ENCODE data around the gene FAIM2. TPM values are rescaled to one million over a fixed set of nuclear protein-coding genes. Genes with fewer than 3 reads are reported as not detected.
A peak's percentile ranks its signal among the peaks of the same experiment; 100 is the strongest.

FAIM2 gene
- total RNA-seq, 2 donors from 2014 or later = 1.2 to 2.3 TPM

DNA sequence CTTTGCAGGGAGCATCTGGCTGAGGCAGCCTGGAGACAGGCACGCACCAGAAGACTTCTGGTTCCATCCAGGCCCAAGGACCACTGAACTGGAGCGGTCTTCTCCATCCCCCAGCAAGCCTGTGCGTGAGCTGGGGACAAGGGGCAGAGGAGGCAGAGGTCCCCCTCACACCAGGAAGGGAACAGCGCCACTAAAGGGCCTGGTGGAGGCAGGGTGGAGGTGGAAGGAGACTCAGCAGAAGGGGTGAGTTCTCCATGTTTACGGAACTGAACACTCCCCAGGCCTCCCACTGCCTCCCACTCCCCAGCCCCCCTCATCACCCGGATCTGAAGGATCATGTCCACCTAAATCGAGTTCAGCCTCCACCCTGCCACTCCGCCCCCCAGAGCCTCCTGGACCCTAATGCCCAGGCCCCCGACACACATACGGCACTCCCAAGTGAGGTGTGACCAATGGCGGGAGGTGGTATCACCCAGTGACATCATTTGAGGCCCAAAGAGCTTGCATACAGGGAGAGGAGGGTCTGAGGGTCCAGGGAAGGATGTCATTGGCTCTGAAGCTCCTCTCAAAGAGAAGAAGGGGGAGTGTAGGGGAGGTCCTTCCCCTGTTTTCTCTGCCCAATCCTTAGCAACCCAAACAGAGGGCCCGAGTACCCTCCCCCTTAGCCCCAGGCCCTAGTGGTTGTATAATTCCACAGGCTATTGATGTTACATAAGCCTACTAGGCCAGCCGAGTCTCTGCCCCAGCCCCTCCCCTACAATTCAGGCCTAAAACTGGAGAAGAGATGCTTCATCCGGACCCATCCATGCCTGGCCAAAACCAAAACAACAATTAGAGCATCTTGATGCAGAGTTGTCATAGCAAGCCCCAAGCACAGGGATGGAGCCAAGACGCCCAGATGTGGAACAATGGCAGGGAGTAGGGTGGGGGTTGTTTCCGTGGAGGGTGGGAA is 1.0 kb downstream of the FAIM2 start:
- no peak for ATAC-seq
- no peak for DNase-seq
- intact Hi-C loops (cut with DNase I, micrococcal nuclease) = no loop called here

DNA sequence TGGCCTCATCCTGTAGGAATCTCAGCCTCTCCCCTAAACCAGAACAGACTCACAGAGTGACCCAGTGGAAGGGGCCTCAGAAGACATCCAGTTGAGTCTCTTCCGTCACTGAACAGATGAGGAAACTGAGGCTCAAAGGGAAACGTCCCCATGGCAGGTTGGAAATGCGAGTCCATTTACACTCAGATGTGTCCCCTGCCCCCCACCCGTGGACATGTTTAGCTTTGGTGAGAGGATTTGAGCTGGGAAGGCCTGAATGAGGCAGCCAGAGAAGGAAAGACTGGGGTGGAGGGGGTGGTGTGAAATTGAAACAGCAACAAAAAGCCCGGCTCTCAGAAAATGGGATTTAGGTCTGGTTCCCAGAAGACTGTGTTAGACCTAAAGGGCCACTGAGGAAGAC is 1.7 kb downstream of the FAIM2 start:
- DNase-seq (no peak), ATAC-seq (no peak)
- intact Hi-C loops (cut with DNase I, micrococcal nuclease) = no loop called here

GRCh38 chr12:49901026-49901425 is 2.7 kb downstream of the FAIM2 start:
- ATAC-seq = no peak
- no peak for DNase-seq
- intact Hi-C loops (cut with DNase I, micrococcal nuclease) = no loop called here

DNA sequence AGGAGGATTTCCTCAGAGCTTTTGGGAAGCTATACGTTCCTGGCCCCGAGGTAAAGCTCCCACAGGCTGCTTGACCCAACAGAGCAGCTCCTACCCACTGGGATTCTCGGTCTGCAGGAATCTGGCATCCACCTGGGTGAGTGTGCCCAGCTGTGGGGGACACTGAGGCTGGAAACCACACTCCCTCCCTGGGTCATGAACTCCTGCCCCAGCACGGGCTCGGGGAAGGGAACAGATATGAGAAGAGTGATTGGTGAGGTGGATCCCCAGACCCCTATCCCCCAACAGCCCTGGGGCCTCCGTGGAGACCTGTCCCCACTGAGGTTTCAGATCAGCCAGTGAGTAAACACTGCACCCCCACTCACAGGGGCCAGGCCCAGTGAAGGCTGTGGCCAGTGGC is 3.3 kb downstream of the FAIM2 start:
- ATAC-seq (no peak), DNase-seq (no peak)
- intact Hi-C loops (cut with DNase I, micrococcal nuclease) = no loop called here

GRCh38 chr12:49899921-49900320 is 3.8 kb downstream of the FAIM2 start:
- ATAC-seq = no peak
- DNase-seq = no peak
- intact Hi-C loops (cut with DNase I, micrococcal nuclease) = no loop called here

- intact Hi-C loops (cut with DNase I, micrococcal nuclease) = no loop called here
- no peak for ATAC-seq
- DNase-seq = no peak
Observed at GRCh38 chr12:49899286-49899843, 4.3 kb downstream of the FAIM2 start.

DNA sequence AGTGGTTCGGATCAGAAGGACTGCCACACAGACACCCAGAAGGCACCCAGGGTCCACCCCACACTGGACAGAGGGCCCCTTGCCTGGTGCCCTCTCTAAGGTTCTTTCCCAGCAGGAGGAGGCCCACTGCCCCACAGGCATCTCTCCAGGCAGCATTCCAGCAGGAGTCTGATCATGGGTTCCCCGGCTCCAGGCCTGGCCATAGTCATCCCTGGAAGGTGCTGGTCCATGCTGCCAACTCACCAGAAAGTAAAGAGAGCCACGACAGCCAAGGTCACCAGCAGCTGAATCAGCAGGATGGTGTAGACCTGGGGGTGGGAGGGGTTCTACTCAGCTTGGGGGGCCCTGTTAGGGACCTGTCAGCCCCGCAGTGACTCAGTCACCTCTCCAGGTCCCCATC is 6.4 kb downstream of the FAIM2 start:
- ATAC-seq (no peak), DNase-seq (no peak)
- intact Hi-C loops (cut with DNase I, micrococcal nuclease) = no loop called here

GRCh38 chr12:49895773-49896172 is 7.9 kb downstream of the FAIM2 start:
- DNase-seq = no peak
- intact Hi-C loops (cut with DNase I, micrococcal nuclease) = no loop called here
- ATAC-seq = no peak

- intact Hi-C loops (cut with DNase I, micrococcal nuclease) = no loop called here
- ATAC-seq (no peak), DNase-seq (no peak)
Observed at GRCh38 chr12:49894751-49895148, 8.9 kb downstream of the FAIM2 start.

GRCh38 chr12:49893753-49894750 is 9.6 kb downstream of the FAIM2 start:
- no peak for DNase-seq
- intact Hi-C loops (cut with DNase I, micrococcal nuclease) = no loop called here
- ATAC-seq = peak; percentile 53

DNA sequence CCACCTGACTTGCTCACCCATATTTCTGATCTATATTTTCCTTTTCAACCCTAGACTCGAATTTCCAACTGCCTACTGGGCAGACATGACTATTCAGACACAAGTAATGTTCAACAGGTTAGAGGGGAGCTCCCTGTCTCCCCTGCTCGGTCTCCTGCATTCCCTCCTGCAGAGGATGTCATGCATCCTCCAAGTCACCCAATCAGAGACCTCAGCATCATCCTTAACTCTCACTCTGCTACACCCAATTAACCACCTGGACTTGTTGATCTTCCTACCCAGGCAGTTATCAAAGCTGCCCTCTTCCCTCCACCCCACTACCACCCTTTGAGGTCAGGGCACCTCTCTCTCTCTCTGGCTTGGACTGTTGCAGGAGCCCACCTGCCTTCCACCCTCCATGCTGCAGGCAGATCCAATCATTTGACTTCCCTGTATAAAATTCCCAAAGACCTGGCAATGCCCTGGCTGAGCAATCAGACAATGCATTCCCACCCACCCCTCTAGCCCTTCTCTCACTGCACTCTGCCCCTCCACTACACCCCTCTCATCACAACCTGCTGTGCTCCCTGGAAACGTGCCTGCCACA is 10.9 kb downstream of the FAIM2 start:
- DNase-seq = no peak
- intact Hi-C loops (cut with DNase I, micrococcal nuclease) = no loop called here
- no peak for ATAC-seq

DNA sequence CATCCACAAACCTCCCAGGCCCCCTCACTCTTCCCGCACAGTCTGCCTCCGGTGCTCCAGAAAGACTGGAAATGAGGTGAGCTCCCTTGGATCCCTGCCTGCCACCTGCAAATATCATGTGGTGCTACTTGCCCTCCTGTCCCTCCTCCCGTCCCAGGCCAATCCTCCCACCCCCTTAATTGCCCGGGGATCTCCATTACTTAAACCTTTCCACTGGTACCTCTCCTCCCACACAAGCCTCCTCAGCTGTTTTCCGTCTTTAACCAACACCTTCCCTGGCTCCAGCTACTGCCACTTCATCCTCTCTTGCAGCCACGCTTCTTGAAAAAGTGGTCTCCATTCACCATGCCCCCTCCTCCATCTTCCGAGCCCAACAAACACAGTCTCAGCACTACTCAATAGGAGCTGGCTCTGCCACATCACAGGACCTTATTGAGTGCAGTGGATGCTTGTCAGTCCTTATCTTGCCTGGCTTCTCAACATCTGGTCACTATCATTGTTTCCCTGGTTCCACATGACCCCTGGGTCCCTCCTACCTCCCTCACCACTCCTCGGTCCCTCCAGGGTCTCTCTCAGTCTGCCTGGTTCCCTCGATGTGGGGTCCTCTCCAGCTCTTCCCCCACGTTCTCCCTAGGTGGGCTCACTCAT is 11.5 kb downstream of the FAIM2 start:
- intact Hi-C loops (cut with DNase I, micrococcal nuclease) = no loop called here
- DNase-seq (no peak), ATAC-seq (no peak)

DNA sequence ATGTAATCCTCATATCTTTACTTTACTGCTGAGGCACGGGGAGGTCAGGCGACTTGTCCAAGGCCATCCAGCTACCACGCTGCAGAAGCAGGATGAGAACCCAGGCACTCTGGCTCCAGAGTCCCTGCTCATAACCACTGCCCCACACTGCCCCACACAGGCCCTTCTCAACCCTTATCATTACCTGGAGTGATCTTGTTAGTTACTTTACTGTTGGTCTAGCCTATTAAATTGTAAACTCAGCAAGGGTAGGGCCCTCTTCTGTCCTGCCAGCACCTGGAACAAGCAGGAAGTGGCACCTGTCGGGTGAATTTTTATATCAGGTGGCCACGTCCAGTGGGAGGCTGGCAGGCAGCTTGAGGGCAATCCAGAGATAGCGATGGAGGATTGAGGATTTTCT is 12.2 kb downstream of the FAIM2 start:
- intact Hi-C loops (cut with DNase I, micrococcal nuclease) = no loop called here
- DNase-seq = peak; percentile 53 to 57
- ATAC-seq = peak; percentile 81

DNA sequence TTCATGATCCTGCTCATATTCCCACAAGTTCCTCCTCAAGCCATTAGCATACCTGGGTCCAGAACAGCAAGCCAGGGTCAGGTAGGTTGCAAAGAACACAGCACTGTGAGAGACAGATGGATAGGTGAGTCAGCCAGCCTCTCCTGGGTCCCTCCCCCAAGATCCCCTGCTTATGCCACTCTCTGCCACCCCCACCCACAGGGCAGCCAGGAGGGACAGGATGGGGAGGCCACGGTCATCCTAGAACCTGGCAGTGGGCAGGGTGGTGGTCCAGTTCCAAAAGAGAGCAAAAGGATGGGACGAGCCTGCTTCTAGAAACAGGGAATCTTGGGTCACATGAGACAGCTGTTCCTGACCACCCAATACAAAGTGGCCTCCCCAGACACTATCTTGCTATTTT is 12.7 kb downstream of the FAIM2 start:
- ATAC-seq = no peak
- no peak for DNase-seq
- intact Hi-C loops (cut with DNase I, micrococcal nuclease) = no loop called here

DNA sequence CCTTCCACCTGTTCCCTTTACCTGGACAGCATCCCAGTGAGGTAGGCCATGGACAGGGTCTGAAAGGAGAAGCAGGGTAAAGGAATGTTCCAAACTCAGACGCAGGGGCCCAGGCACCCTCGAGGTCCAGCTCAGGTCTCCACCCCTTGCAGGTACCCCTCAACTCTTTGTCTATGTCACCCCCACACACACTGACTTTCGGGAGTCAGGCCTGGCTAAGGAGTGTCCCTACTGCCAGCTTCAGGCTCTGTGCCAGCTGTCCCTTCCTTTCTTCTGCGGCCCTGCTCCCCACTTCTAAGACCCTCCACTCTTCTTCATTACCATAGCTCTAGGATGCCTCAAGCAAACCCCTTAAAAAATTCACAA is 13.6 kb downstream of the FAIM2 start:
- intact Hi-C loops (cut with DNase I, micrococcal nuclease) = no loop called here
- no peak for DNase-seq
- no peak for ATAC-seq

GRCh38 chr12:49889361-49890095 is 14.2 kb downstream of the FAIM2 start:
- intact Hi-C loops (cut with DNase I, micrococcal nuclease) = no loop called here
- no peak for ATAC-seq
- no peak for DNase-seq

DNA sequence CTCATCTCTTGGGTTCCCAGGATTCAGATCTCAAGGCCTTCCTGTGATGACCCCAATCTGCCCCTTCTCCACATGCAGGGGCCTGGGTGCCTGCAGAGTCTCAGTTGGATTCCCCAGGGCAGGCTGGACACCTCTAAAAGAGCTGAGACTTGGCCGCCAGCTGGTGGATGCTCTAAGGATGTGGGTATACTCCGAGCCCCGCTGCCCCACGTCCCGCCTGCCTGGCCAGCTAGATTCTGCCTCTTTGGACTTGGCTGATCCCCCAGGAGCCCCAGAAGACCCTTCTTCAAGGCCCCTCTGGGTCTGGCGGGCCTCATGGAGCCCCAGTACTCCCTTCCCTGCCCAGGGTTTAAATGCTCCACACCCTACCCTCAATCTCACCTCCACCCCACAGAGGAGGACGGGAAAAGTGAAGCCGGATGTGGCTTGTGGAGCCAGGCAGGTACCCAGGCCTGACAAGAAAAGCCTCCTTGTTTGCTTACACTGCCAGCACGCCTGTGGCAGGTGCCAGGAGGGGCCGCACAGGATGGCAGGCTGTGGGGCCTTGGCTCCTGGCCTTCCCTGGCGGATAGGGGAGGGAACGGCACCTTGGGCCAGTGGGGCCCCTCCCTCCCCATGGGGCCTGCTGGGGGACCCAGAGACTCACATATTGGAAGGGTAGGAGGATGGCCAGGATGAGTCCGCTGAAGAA is 15.1 kb downstream of the FAIM2 start:
- ATAC-seq = peak; percentile 63
- intact Hi-C loops (cut with DNase I, micrococcal nuclease) = no loop called here

More for the DNA sequence above, 15.1 kb downstream of the FAIM2 start:
- peak; percentile 28 to 40 for DNase-seq

All from left colon (tissue), 2 donors.